KBM-7 (cell line): ENCODE data around the gene CLEC11A.

Source experiments
- DNase-seq: peaks from one replicate; pipeline ENCODE4 v3.0.0-alpha.2; 2015
- in situ Hi-C: fragments of 300-500 bp; cut with MboI; formaldehyde crosslinking; loops from 2 replicates; pipeline ENCODE4 v1.14.3; 2020; ENCODE audit warnings: low sequenced_read_pairs, low pct_unique_long_range_greater_than_20kb, mixed read lengths

Gene CLEC11A

GRCh38 chr19:50703915-50704796, 19.0 kb upstream of the CLEC11A start:
- no peak for DNase-seq
- in situ Hi-C loops: no loop called here

GRCh38 chr19:50705422-50706019, 17.6 kb upstream of the CLEC11A start:
- in situ Hi-C loops: no loop called here

GRCh38 chr19:50706387-50706786, 16.8 kb upstream of the CLEC11A start:
- no peak for DNase-seq
- in situ Hi-C loops: no loop called here

More at GRCh38 chr19:50705422-50706019, 17.6 kb upstream of the CLEC11A start:
- peak; percentile 83 for DNase-seq

- in situ Hi-C loops: no loop called here
- no peak for DNase-seq
These were observed 14.8 kb upstream of the CLEC11A start for GRCh38 chr19:50708179-50708879.

- no peak for DNase-seq
- in situ Hi-C loops: no loop called here
These were observed 13.1 kb upstream of the CLEC11A start for GRCh38 chr19:50710094-50710493.

- DNase-seq: no peak
- in situ Hi-C loops: no loop called here
These were observed 12.6 kb upstream of the CLEC11A start for GRCh38 chr19:50710612-50711011.

- DNase-seq: no peak
- in situ Hi-C loops: no loop called here
These were observed 12.0 kb upstream of the CLEC11A start for GRCh38 chr19:50711196-50711595.

- in situ Hi-C loops: no loop called here
- DNase-seq: no peak
These were observed 11.4 kb upstream of the CLEC11A start for GRCh38 chr19:50711805-50712204.

GRCh38 chr19:50712833-50713232, 10.3 kb upstream of the CLEC11A start:
- in situ Hi-C loops: no loop called here
- no peak for DNase-seq

GRCh38 chr19:50713556-50714236, 9.5 kb upstream of the CLEC11A start:
- DNase-seq: no peak
- in situ Hi-C loops: no loop called here

GRCh38 chr19:50716178-50717025, 6.8 kb upstream of the CLEC11A start:
- in situ Hi-C loops: no loop called here
- no peak for DNase-seq

- in situ Hi-C loops: no loop called here
- DNase-seq: no peak
These were observed 6.0 kb upstream of the CLEC11A start for GRCh38 chr19:50717026-50717723.

GRCh38 chr19:50717891-50718254, 5.3 kb upstream of the CLEC11A start:
- DNase-seq: no peak
- in situ Hi-C loops: no loop called here

- DNase-seq: no peak
- in situ Hi-C loops: no loop called here
These were observed 4.7 kb upstream of the CLEC11A start for GRCh38 chr19:50718255-50719118.

GRCh38 chr19:50719119-50719435, 4.1 kb upstream of the CLEC11A start:
- in situ Hi-C loops: no loop called here
- no peak for DNase-seq

- in situ Hi-C loops: no loop called here
- DNase-seq: no peak
These were observed 3.6 kb upstream of the CLEC11A start, which contains the start of gene SHANK1 for GRCh38 chr19:50719566-50719965. Gene SHANK1, minus strand, starts transcription at chr19:50719802. Its CDS starts 2,883 bp downstream, at chr19:50716919.

GRCh38 chr19:50720181-50720920, 2.8 kb upstream of the CLEC11A start:
- DNase-seq: no peak
- in situ Hi-C loops: no loop called here
